ENCODE results near the gene VASH2. TPM values are rescaled to one million over a fixed set of nuclear protein-coding genes. Genes with fewer than 3 reads are reported as not detected.
A peak's percentile ranks its signal among the peaks of the same experiment; 100 is the strongest.
"Not testable (repeated sequence)": the region's sequence is repeated elsewhere in the genome, so short reads cannot be mapped to it uniquely, and the experiment has no call there.

The VASH2 gene
- total RNA-seq, 3 donors from 2014 or later, result 2.3 to 4.0 (median 2.9) TPM

- Histone ChIP-seq H3K9me3 (no peaks in the 10 kb centered on the region), H3K4me1 (peaks cover 0 to 7% of the 10 kb centered on the region in 2 donors), H3K36me3 (no peaks in the 10 kb centered on the region), H3K4me3 (peak overlapping the region; percentile 70 to 86 (median 79)), H3K27ac (peak overlapping the region; percentile 87 to 90), H3K27me3 (no peaks in the 10 kb centered on the region)
- DNase-seq (ENCODE audit: low spot score in 2 of 2), result no peak
- intact Hi-C loops (cut with DNase I; ENCODE audit: low total_unique reads), result no loop called here
- TF ChIP-seq POLR2A (IDR thresholded peaks at IDR 0.05), result no peak
- no peak for TF ChIP-seq POLR2AphosphoS5 (IDR thresholded peaks at IDR 0.05)
- TF ChIP-seq CTCF (IDR thresholded peaks at IDR 0.05), result no peak
Measured at GRCh38 chr1:213014642-213015041, 64.3 kb downstream of the VASH2 start.

GRCh38 chr1:213015099-213016050, 65.0 kb downstream of the VASH2 start, which contains the start of gene ANGEL2:
Gene ANGEL2, minus strand, starts transcription at chr1:213015867. Its CDS starts 196 bp downstream, at chr1:213015671.
- intact Hi-C loops (cut with DNase I; ENCODE audit: low total_unique reads), result no loop called here
- TF ChIP-seq POLR2AphosphoS5 (IDR thresholded peaks at IDR 0.05) (peak; percentile 40 to 74 (median 66)), CTCF (IDR thresholded peaks at IDR 0.05) (no peak), POLR2A (IDR thresholded peaks at IDR 0.05) (peak; percentile 25)
- H3K4me3 ChIP-seq, result peak within 1 kb of the TSS; percentile 70 to 86 (median 79)
- DNase-seq (ENCODE audit: low spot score in 2 of 2), result peak; percentile 93 to 94
- peak within 1 kb of the TSS; percentile 87 to 90 for H3K27ac ChIP-seq
- peaks cover 0 to 7% of the 10 kb centered on the region in 2 donors for H3K4me1 ChIP-seq
- no peaks in the 10 kb centered on the region for H3K9me3 ChIP-seq
- no peaks in the 10 kb centered on the region for H3K36me3 ChIP-seq
- H3K27me3 ChIP-seq, result no peaks in the 10 kb centered on the region

GRCh38 chr1:213017447-213018273, 67.3 kb downstream of the VASH2 start:
- Histone ChIP-seq H3K36me3 (no peaks in the 10 kb centered on the region), H3K4me3 (no peak overlapping the region), H3K27me3 (no peaks in the 10 kb centered on the region), H3K9me3 (no peaks in the 10 kb centered on the region), H3K4me1 (peaks cover 0 to 7% of the 10 kb centered on the region in 2 donors), H3K27ac (no peak overlapping the region)
- no peak for DNase-seq (ENCODE audit: low spot score in 2 of 2)
- no peak for TF ChIP-seq POLR2A (IDR thresholded peaks at IDR 0.05)
- no peak for TF ChIP-seq POLR2AphosphoS5 (IDR thresholded peaks at IDR 0.05)
- TF ChIP-seq CTCF (IDR thresholded peaks at IDR 0.05), result no peak
- intact Hi-C loops (cut with DNase I; ENCODE audit: low total_unique reads), result no loop called here

- no peaks in the 10 kb centered on the region for H3K27me3 ChIP-seq
- no peaks in the 10 kb centered on the region for H3K36me3 ChIP-seq
- no peak overlapping the region for H3K27ac ChIP-seq
- TF ChIP-seq POLR2AphosphoS5 (IDR thresholded peaks at IDR 0.05) (no peak), POLR2A (IDR thresholded peaks at IDR 0.05) (no peak)
- no peaks in the 10 kb centered on the region for H3K9me3 ChIP-seq
- peaks cover 0 to 1% of the 10 kb centered on the region in 2 donors for H3K4me1 ChIP-seq
- no peak overlapping the region for H3K4me3 ChIP-seq
- DNase-seq (ENCODE audit: low spot score in 2 of 2), result no peak
- intact Hi-C loops (cut with DNase I; ENCODE audit: low total_unique reads), result no loop called here
Measured at GRCh38 chr1:213019450-213019849, 69.1 kb downstream of the VASH2 start.

- Histone ChIP-seq H3K4me1 (no peaks in the 10 kb centered on the region), H3K27me3 (no peaks in the 10 kb centered on the region), H3K27ac (no peak overlapping the region), H3K4me3 (no peak overlapping the region), H3K9me3 (no peaks in the 10 kb centered on the region), H3K36me3 (no peaks in the 10 kb centered on the region)
- intact Hi-C loops (cut with DNase I; ENCODE audit: low total_unique reads), result no loop called here
- no peak for TF ChIP-seq CTCF (IDR thresholded peaks at IDR 0.05)
- no peak for TF ChIP-seq POLR2A (IDR thresholded peaks at IDR 0.05)
- TF ChIP-seq POLR2AphosphoS5 (IDR thresholded peaks at IDR 0.05), result no peak
- no peak for DNase-seq (ENCODE audit: low spot score in 2 of 2)
Measured at GRCh38 chr1:213020016-213020415, 69.7 kb downstream of the VASH2 start.

- DNase-seq (ENCODE audit: low spot score in 2 of 2); H3K27me3 ChIP-seq; H3K9me3 ChIP-seq; H3K36me3 ChIP-seq; H3K4me1 ChIP-seq; H3K4me3 ChIP-seq; H3K27ac ChIP-seq; intact Hi-C loops (cut with DNase I; ENCODE audit: low total_unique reads): not testable (repeated sequence)
Measured at GRCh38 chr1:213027024-213027423, 76.7 kb downstream of the VASH2 start.

Measured in breast epithelium (tissue), 4 donors.